HepG2 (cell line): ENCODE data around the gene TSPAN32. TPM values are rescaled to one million over a fixed set of nuclear protein-coding genes. Genes with fewer than 3 reads are reported as not detected.
"Not testable (repeated sequence)": the region's sequence is repeated elsewhere in the genome, so short reads cannot be mapped to it uniquely, and the experiment has no call there.

Experiments used
- ATAC-seq: fragments of 200-7000 bp; cut with Tn5 transposase; 3 replicates; pipeline ENCODE4 v1.9.1; 2020; ENCODE audit warnings: mild to moderate bottlenecking, moderate library complexity
- BruUV-seq: library from RNA; stranded (reverse); fragments of 400-500 nt; replicated peaks from 2 replicates; lab custom pipeline; 2021; lab: Mats Ljungman, UMichigan
- CTCF ChIA-PET: fragments of 300-600 bp; formaldehyde crosslinking; extraction: SDS; loops from one replicate; lab custom pipeline; 2021; ENCODE audit warnings: low total read pairs, inconsistent platforms, low intra/inter-chr PET ratio; lab: Yijun Ruan, JAX
- POLR2A ChIA-PET: fragments of 350-600 bp; sonication (Branson Sonifier 250); formaldehyde crosslinking; loops from one replicate; lab custom pipeline; 2020; ENCODE audit warnings: antibody characterized with exemption, inconsistent platforms; lab: Yijun Ruan, JAX
- DNase-seq: peaks from one replicate; pipeline ENCODE4 v3.0.0-alpha.2; 2015; ENCODE audit warnings: low spot score
- FAIRE-seq: peaks from 3 replicates; lab custom pipeline; 2011; peaks lifted over from hg19 to GRCh38; lab: Jason Lieb, UNC
- H2AFZ ChIP-seq: one replicate; pipeline ENCODE4 v1.6.1; 2011; ENCODE audit warnings: low read length, inconsistent platforms
- H3K27ac ChIP-seq: fragments of 300-600 bp; 3 replicates; pipeline ENCODE4 v1.8.0; 2011; ENCODE audit warnings: mixed run types, mild to moderate bottlenecking, mixed read lengths, low read length, inconsistent platforms; ENCODE audit not compliant: insufficient read depth; ENCODE audit errors: extremely low read length
- H3K27me3 ChIP-seq, 2 experiments: fragments of 200-600 bp in 1 of 2; 2 replicates in 1 of 2; 3 replicates in 1 of 2; pipeline versions ENCODE4 v1.6.0 to v1.8.0; 2011; ENCODE audit warnings: low read length in 2 of 2, mild to moderate bottlenecking in 2 of 2, moderate library complexity in 2 of 2, inconsistent platforms in 1 of 2; ENCODE audit not compliant: insufficient read depth in 2 of 2, control insufficient read depth in 1 of 2
- H3K36me3 ChIP-seq, 2 experiments: fragments of 200-600 bp in 1 of 2; replicated peaks in 1 of 2; 2 replicates in 1 of 2; 3 replicates in 1 of 2; pipeline versions ENCODE4 v1.5.1 to v1.8.0; 2011; ENCODE audit warnings: low read length in 2 of 2, inconsistent platforms in 1 of 2; ENCODE audit not compliant: insufficient read depth in 2 of 2, control insufficient read depth in 1 of 2
- H3K4me1 ChIP-seq: 2 replicates; pipeline ENCODE4 v1.5.1; 2012; ENCODE audit warnings: low read length, inconsistent platforms; ENCODE audit not compliant: insufficient read depth
- H3K4me2 ChIP-seq: 2 replicates; pipeline ENCODE4 v1.6.0; 2011; ENCODE audit warnings: low read depth, low read length, inconsistent platforms
- H3K4me3 ChIP-seq, 3 experiments: fragments of 200-600 bp in 1 of 3; sonication (generic), shearing (Covaris generic) in 1 of 3; replicated peaks in 1 of 3; 2 replicates each; pipeline ENCODE4 v1.5.1; 2011 to 2016; ENCODE audit warnings: low read length in 3 of 3, inconsistent platforms in 2 of 3, low read depth in 2 of 3, mild to moderate bottlenecking in 2 of 3, control low read depth in 1 of 3, mixed read lengths in 1 of 3; ENCODE audit not compliant: insufficient read depth in 1 of 3
- H3K79me2 ChIP-seq: one replicate; pipeline ENCODE4 v1.6.1; 2011; ENCODE audit warnings: low read length, inconsistent platforms; ENCODE audit not compliant: insufficient read depth
- H3K9ac ChIP-seq: 2 replicates; pipeline ENCODE4 v1.6.0; 2011; ENCODE audit warnings: mild to moderate bottlenecking, low read depth, low read length, inconsistent platforms; ENCODE audit not compliant: insufficient read depth
- H3K9me3 ChIP-seq: 2 replicates; pipeline ENCODE4 v1.5.1; 2012; ENCODE audit warnings: mild to moderate bottlenecking, low read length
- H4K20me1 ChIP-seq: 2 replicates; pipeline ENCODE4 v1.6.0; 2011; ENCODE audit warnings: inconsistent platforms, mild to moderate bottlenecking, low read length, moderate library complexity; ENCODE audit not compliant: insufficient read depth
- WGBS: methylation state at CpG from one replicate; pipeline ENCODE4 v1.1.6; 2017; ENCODE audit warnings: low lambda C conversion rate; 5-methylcytosine and 5-hydroxymethylcytosine counted together
- in situ Hi-C: cut with HindIII; loops from 2 replicates; pipeline ENCODE4 v1.10.0; 2017; ENCODE audit warnings: low pct_unique_long_range_greater_than_20kb; ENCODE audit not compliant: extremely low pct_ligation_motif_present
- intact Hi-C: fragments of 100-400 bp; cut with micrococcal nuclease; formaldehyde crosslinking; loops from one replicate; pipeline ENCODE4 v1.10.0; 2022; ENCODE audit not compliant: unreplicated experiment
- polyA plus RNA-seq, 8 experiments: library from polyadenylated mRNA; depleted of rRNA in 3 of 8; stranded (reverse) in 7 of 8; unstranded in 1 of 8; fragments of >200 nt; fragmentation: Illumina TruSeq in 4 of 8; extraction: Trizol in 4 of 8; gene quantifications; 2 replicates each; pipeline versions ENCODE4 v1.2.1 to v1.2.3, GENCODE V29; 2011 to 2016; ENCODE audit warnings: low read depth in 4 of 8, missing spikeins in 1 of 8, mixed read lengths in 1 of 8; ENCODE audit not compliant: insufficient read depth in 1 of 8
- total RNA-seq, 5 experiments: library from RNA; depleted of rRNA; stranded (reverse); fragments of >200 nt; fragmentation: Illumina TruSeq; extraction: Trizol; gene quantifications; 2 replicates each; pipeline ENCODE4 v1.2.3, GENCODE V29; 2016; ENCODE audit warnings: low read depth in 1 of 5

TSPAN32 gene
- total and polyA plus RNA-seq, 2 of the 13 experiments (the other 11 are each of a cell fraction or from before 2014, with no cell fraction given): 0.09 to 0.70 TPM

- BruUV-seq, H3K4me1 ChIP-seq, H3K79me2 ChIP-seq: not testable (repeated sequence)
Observed at GRCh38 chr11:2333486-2334205, 31.8 kb downstream of the TSPAN32 start.

GRCh38 chr11:2335286-2335685 is 33.5 kb downstream of the TSPAN32 start:
- H3K4me2 ChIP-seq, H3K4me3 ChIP-seq, POLR2A ChIA-PET, H3K36me3 ChIP-seq, H4K20me1 ChIP-seq, H3K79me2 ChIP-seq, ATAC-seq, H2AFZ ChIP-seq, BruUV-seq, in situ Hi-C loops, intact Hi-C loops, H3K4me1 ChIP-seq, DNase-seq, FAIRE-seq, H3K27ac ChIP-seq, CTCF ChIA-PET, H3K9ac ChIP-seq: not testable (repeated sequence)
- WGBS: 52% methylated on average over 18 of the region's 18 CpGs
- Histone ChIP-seq H3K27me3 (peaks cover 0 to 29% of the 10 kb centered on the region in 2 experiments; a peak in 2 of 5 replicates), H3K9me3 (0 out of 2 replicates have a peak, but pooled peaks cover 13% of the 10 kb centered on the region)

More at GRCh38 chr11:2333486-2334205, 31.8 kb downstream of the TSPAN32 start:
- 14% methylated on average over 1 of the region's 4 CpGs for WGBS
- DNase-seq, H4K20me1 ChIP-seq, H3K4me2 ChIP-seq, POLR2A ChIA-PET, intact Hi-C loops, ATAC-seq, H3K9ac ChIP-seq, H3K36me3 ChIP-seq, CTCF ChIA-PET, H3K4me3 ChIP-seq, in situ Hi-C loops, H2AFZ ChIP-seq, FAIRE-seq, H3K27ac ChIP-seq: not testable (repeated sequence)
- H3K9me3 ChIP-seq: 0 out of 2 replicates have a peak, but pooled peaks cover 13% of the 10 kb centered on the region
- H3K27me3 ChIP-seq: peaks cover 4 to 41% of the 10 kb centered on the region in 2 experiments; a peak in 4 of 5 replicates

GRCh38 chr11:2338760-2339159 is 36.9 kb downstream of the TSPAN32 start:
- H3K79me2 ChIP-seq, H3K27ac ChIP-seq, POLR2A ChIA-PET, ATAC-seq, H3K9ac ChIP-seq, H3K4me1 ChIP-seq, H4K20me1 ChIP-seq, H3K36me3 ChIP-seq, H2AFZ ChIP-seq, H3K4me2 ChIP-seq, CTCF ChIA-PET, H3K9me3 ChIP-seq, DNase-seq, in situ Hi-C loops, intact Hi-C loops, FAIRE-seq, BruUV-seq, H3K4me3 ChIP-seq: not testable (repeated sequence)
- WGBS: 24% methylated on average over 7 of the region's 8 CpGs
- peaks cover 0 to 45% of the 10 kb centered on the region in 2 experiments; a peak in 4 of 5 replicates for H3K27me3 ChIP-seq
